Effector memory CD8-positive, alpha-beta T cell (primary cell): ENCODE measurements around the gene SHLD1.
A peak's percentile ranks its signal among the peaks of the same experiment; 100 is the strongest.

Experiments
- ATAC-seq: fragments of 150-1000 bp; cut with Tn5 transposase; replicated peaks from 2 replicates; pipeline ENCODE4 v1.10.0; 2021; ENCODE audit warnings: mild to moderate bottlenecking, moderate library complexity
- DNase-seq, 3 experiments: peaks; one replicate each; pipeline ENCODE4 v3.0.0; 2021
- H3K27ac Mint-ChIP-seq, 2 donors: one replicate each; pipeline ENCODE4 v1.8.0; 2022; ENCODE audit warnings: mild to moderate bottlenecking in 2 of 2, mixed read lengths in 2 of 2, moderate library complexity in 2 of 2
- H3K27me3 Mint-ChIP-seq, 2 donors: one replicate each; pipeline ENCODE4 v1.8.0; 2022; ENCODE audit warnings: mixed read lengths in 2 of 2
- H3K36me3 Mint-ChIP-seq: one replicate; pipeline ENCODE4 v1.8.0; 2022; ENCODE audit warnings: mild to moderate bottlenecking, moderate library complexity, mixed read lengths; ENCODE audit not compliant: insufficient read depth
- H3K4me1 Mint-ChIP-seq, 2 donors: one replicate each; pipeline ENCODE4 v1.8.0; 2022; ENCODE audit warnings: low read depth in 2 of 2, mixed read lengths in 2 of 2
- H3K4me3 Mint-ChIP-seq, 2 donors: one replicate each; pipeline ENCODE4 v1.8.0; 2022; ENCODE audit warnings: mild to moderate bottlenecking in 2 of 2, mixed read lengths in 2 of 2, moderate library complexity in 2 of 2
- H3K9me3 Mint-ChIP-seq, 2 donors: one replicate each; pipeline ENCODE4 v1.8.0; 2022; ENCODE audit warnings: mixed read lengths in 2 of 2

Gene SHLD1

GRCh38 chr20:5841522-5841921 lies 91.3 kb downstream of the SHLD1 start:
- no peak for ATAC-seq
- Mint-ChIP-seq H3K4me3 (no peak overlapping the region), H3K27ac (no peak overlapping the region), H3K27me3 (no peaks in the 10 kb centered on the region), H3K4me1 (peaks cover 20 to 24% of the 10 kb centered on the region in 2 donors), H3K9me3 (no peaks in the 10 kb centered on the region), H3K36me3 (peaks cover 7% of the 10 kb centered on the region)
- DNase-seq = no peak

- Mint-ChIP-seq H3K36me3 (peaks cover 6% of the 10 kb centered on the region), H3K27me3 (no peaks in the 10 kb centered on the region), H3K9me3 (no peaks in the 10 kb centered on the region), H3K27ac (peak overlapping the region; percentile 19 to 84), H3K4me3 (no peak overlapping the region), H3K4me1 (peaks cover 16 to 20% of the 10 kb centered on the region in 2 donors)
- DNase-seq = no peak
- ATAC-seq = no peak
Observed at GRCh38 chr20:5842465-5842864, 92.3 kb downstream of the SHLD1 start.

GRCh38 chr20:5843054-5843592 lies 92.9 kb downstream of the SHLD1 start:
- peak overlapping the region; percentile 19 to 84 for H3K27ac Mint-ChIP-seq

GRCh38 chr20:5844063-5844681 lies 94.0 kb downstream of the SHLD1 start:
- Mint-ChIP-seq H3K27ac (peak overlapping the region; percentile 12 to 84), H3K4me1 (peaks cover 18 to 24% of the 10 kb centered on the region in 2 donors), H3K4me3 (peak overlapping the region; percentile 43 to 45), H3K36me3 (peaks cover 6% of the 10 kb centered on the region), H3K9me3 (no peaks in the 10 kb centered on the region), H3K27me3 (no peaks in the 10 kb centered on the region)
- ATAC-seq = peak; percentile 70
- DNase-seq = peak in 1 of 3 experiments; percentile 32

More at GRCh38 chr20:5843054-5843592, 92.9 kb downstream of the SHLD1 start:
- Mint-ChIP-seq H3K4me3 (peak overlapping the region; percentile 41 to 47), H3K36me3 (peaks cover 6% of the 10 kb centered on the region), H3K27me3 (no peaks in the 10 kb centered on the region), H3K4me1 (peaks cover 17 to 23% of the 10 kb centered on the region in 2 donors), H3K9me3 (no peaks in the 10 kb centered on the region)
- no peak for DNase-seq
- ATAC-seq = peak; percentile 57

GRCh38 chr20:5845681-5846615 lies 95.7 kb downstream of the SHLD1 start:
- ATAC-seq = peak; percentile 42
- DNase-seq = no peak
- Mint-ChIP-seq H3K4me3 (no peak overlapping the region), H3K4me1 (peaks cover 18 to 24% of the 10 kb centered on the region in 2 donors), H3K36me3 (peaks cover 11% of the 10 kb centered on the region), H3K9me3 (no peaks in the 10 kb centered on the region), H3K27ac (peak overlapping the region in 1 of 2 donors; percentile 53), H3K27me3 (no peaks in the 10 kb centered on the region)

- Mint-ChIP-seq H3K27ac (no peak overlapping the region), H3K4me3 (peak overlapping the region in 1 of 2 donors; percentile 40), H3K9me3 (no peaks in the 10 kb centered on the region), H3K4me1 (peaks cover 8 to 9% of the 10 kb centered on the region in 2 donors), H3K36me3 (peaks cover 12% of the 10 kb centered on the region), H3K27me3 (no peaks in the 10 kb centered on the region)
- DNase-seq = no peak
- peak; percentile 42 for ATAC-seq
Observed at GRCh38 chr20:5848711-5849505, 98.7 kb downstream of the SHLD1 start.

- ATAC-seq (no peak), DNase-seq (no peak)
- no peaks in the 10 kb centered on the region for H3K9me3 Mint-ChIP-seq
- H3K27me3 Mint-ChIP-seq = no peaks in the 10 kb centered on the region
- peaks cover 4% of the 10 kb centered on the region for H3K36me3 Mint-ChIP-seq
- H3K27ac Mint-ChIP-seq = peak overlapping the region in 1 of 2 donors; percentile 47
- H3K4me3 Mint-ChIP-seq = no peak overlapping the region
- peaks cover 0 to 1% of the 10 kb centered on the region in 2 donors for H3K4me1 Mint-ChIP-seq
Observed at GRCh38 chr20:5855939-5856338, 105.7 kb downstream of the SHLD1 start.

- Mint-ChIP-seq H3K36me3 (peaks cover 3% of the 10 kb centered on the region), H3K4me3 (no peak overlapping the region), H3K9me3 (no peaks in the 10 kb centered on the region), H3K27me3 (no peaks in the 10 kb centered on the region), H3K27ac (no peak overlapping the region), H3K4me1 (peaks cover 13 to 15% of the 10 kb centered on the region in 2 donors)
- no peak for ATAC-seq
- no peak for DNase-seq
Observed at GRCh38 chr20:5859608-5860007, 109.4 kb downstream of the SHLD1 start.

GRCh38 chr20:5862703-5863039 lies 112.5 kb downstream of the SHLD1 start:
- Mint-ChIP-seq H3K9me3 (no peaks in the 10 kb centered on the region), H3K4me1 (peaks cover 18 to 21% of the 10 kb centered on the region in 2 donors), H3K4me3 (no peak overlapping the region), H3K36me3 (peaks cover 3% of the 10 kb centered on the region), H3K27me3 (no peaks in the 10 kb centered on the region), H3K27ac (no peak overlapping the region)
- ATAC-seq = no peak
- no peak for DNase-seq

GRCh38 chr20:5863040-5863833 lies 113.0 kb downstream of the SHLD1 start:
- H3K27ac Mint-ChIP-seq = no peak overlapping the region
- no peak for ATAC-seq

GRCh38 chr20:5864428-5864827 lies 114.2 kb downstream of the SHLD1 start:
- no peaks in the 10 kb centered on the region for H3K27me3 Mint-ChIP-seq
- peaks cover 3% of the 10 kb centered on the region for H3K36me3 Mint-ChIP-seq
- no peak overlapping the region for H3K4me3 Mint-ChIP-seq
- ATAC-seq (no peak), DNase-seq (no peak)
- no peak overlapping the region for H3K27ac Mint-ChIP-seq
- peaks cover 18 to 21% of the 10 kb centered on the region in 2 donors for H3K4me1 Mint-ChIP-seq
- H3K9me3 Mint-ChIP-seq = no peaks in the 10 kb centered on the region

More at GRCh38 chr20:5863040-5863833, 113.0 kb downstream of the SHLD1 start:
- DNase-seq = no peak
- Mint-ChIP-seq H3K4me3 (peak overlapping the region in 1 of 2 donors; percentile 31), H3K27me3 (no peaks in the 10 kb centered on the region), H3K9me3 (no peaks in the 10 kb centered on the region), H3K4me1 (peaks cover 18 to 21% of the 10 kb centered on the region in 2 donors), H3K36me3 (peaks cover 3% of the 10 kb centered on the region)

- H3K4me3 Mint-ChIP-seq = no peak overlapping the region
- H3K36me3 Mint-ChIP-seq = peaks cover 3% of the 10 kb centered on the region
- H3K27me3 Mint-ChIP-seq = no peaks in the 10 kb centered on the region
- ATAC-seq = no peak
- DNase-seq = no peak
- no peaks in the 10 kb centered on the region for H3K9me3 Mint-ChIP-seq
- peak overlapping the region in 1 of 2 donors; percentile 78 for H3K27ac Mint-ChIP-seq
- peaks cover 18 to 21% of the 10 kb centered on the region in 2 donors for H3K4me1 Mint-ChIP-seq
Observed at GRCh38 chr20:5864873-5865587, 114.8 kb downstream of the SHLD1 start.
